22Rv1 (cell line): ENCODE data around the gene ZNF776.

Experiments
- CTCF ChIP-seq: fragments of 450-650 bp; IDR thresholded peaks from 2 replicates; pipeline ENCODE4 v1.5.1; 2017; ENCODE audit warnings: mild to moderate bottlenecking
- ZFX ChIP-seq: fragments of 450-650 bp; IDR thresholded peaks from 2 replicates; pipeline ENCODE4 v1.6.1; 2017; ENCODE audit warnings: antibody characterized with exemption, borderline replicate concordance

DNA sequence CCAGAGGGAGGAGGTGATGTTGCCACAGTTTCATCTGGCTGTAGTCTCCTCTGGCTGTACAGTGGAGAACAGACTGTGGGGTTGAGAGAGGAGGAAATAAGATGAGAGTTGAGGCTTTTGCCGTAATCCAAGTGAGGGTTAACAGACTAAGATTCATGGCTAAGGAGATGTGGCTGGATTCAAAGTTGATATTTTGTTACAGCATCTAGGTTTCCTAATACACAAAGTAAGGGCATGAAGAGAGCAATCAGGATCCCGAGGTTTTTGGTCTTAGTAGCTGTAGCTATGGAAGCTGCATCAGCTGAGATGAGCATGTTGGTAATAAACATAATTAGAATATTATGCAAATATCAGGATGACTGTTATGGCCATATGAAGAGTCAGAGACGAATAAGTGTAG lies 1.4 kb downstream of the ZNF776 start:
- TF ChIP-seq CTCF (no peak), ZFX (no peak)
